HG03097 (cell line): ENCODE results near the gene C16orf46.

Experiments
- ATAC-seq: cut with Tn5 transposase; IDR thresholded peaks from one replicate; pipeline ENCODE4 v1.9.1; 2021; ENCODE audit not compliant: unreplicated experiment, low FRiP score

Gene C16orf46

DNA sequence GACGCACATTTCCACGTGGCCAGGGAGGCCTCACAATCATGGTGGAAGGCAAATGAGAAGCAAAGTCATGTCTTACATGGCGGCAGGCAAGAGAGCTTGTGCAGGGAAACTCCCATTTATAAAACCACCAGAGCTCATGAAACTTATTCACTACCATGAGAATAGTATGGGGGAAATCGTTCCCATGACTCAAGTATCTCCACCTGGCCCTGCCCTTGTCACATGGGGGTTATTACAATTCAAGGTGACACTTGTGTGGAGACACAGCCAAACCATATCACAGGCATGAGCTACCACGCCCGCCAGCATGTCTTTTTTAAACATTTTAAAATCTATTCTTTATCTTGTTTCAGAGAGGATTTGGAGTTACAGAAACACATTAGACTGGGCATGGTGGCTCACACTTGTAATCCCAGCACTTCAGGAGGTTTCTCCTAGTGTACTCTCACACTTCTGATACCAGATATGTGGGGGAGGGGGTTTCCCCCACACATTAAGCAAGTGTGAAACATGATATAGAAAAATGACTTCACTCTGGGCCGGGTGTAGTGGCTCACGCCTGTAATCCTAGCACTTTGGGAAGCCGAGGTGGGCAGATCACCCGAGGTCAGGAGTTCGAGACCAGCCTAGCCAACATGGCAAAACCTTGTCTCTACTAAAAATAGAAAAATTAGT lies 47.0 kb downstream of the C16orf46 start:
- no peak for ATAC-seq

DNA sequence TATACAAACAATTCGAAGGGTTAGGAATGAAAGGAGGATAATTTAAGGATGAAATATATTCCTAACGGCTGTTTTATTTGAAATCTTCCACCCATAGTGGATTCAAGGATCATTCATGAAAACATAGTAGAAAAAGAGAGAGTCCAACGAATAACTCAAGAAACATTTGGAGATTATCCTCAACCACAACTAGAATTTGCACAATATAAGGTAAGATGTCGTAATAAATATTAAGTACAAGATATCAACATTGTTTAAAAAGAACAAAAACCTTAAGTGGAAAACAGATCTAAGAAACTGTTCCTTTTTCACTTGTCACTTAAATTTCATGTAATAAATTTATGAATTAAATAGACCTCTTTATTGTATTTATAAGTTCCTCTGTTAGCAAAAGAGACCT lies 50.6 kb downstream of the C16orf46 start:
- ATAC-seq = no peak

DNA sequence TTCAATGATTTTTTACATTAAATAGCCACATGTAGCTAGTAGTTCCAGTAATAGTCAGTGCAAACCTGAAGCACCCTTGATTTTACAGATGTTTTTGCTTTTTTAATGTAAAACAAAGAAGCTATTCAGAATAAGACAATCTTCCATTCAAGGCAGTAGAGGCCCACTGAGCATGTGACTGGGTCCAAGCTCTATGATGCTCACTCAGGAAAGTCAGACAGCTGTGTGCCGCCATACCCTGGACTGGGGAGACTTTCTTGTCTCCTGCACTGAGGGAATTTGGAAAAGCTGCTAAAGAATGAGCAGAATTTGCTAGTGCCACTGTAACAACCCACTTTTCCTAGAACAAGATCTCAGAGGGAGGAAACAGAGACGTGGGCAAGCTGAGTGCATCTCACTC lies 58.5 kb downstream of the C16orf46 start:
- no peak for ATAC-seq

DNA sequence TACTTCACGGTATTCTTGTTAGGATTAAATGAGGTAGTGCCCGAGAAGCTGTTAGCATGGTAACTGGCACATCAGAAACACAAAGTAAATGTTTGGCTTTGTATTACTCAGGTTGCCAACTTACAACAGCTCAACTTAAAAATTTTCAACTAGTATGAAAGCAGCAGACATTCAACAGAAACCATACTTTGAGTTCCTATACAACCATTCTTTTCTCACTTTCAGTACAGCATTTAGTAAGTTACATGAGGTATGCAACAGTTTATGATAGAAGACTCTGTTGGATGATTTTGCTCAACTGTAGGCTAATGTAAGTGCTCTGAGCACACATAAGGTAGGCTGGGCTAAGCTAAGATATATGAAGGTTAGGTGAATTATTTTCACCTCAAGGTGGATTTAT lies 62.4 kb downstream of the C16orf46 start:
- no peak for ATAC-seq

DNA sequence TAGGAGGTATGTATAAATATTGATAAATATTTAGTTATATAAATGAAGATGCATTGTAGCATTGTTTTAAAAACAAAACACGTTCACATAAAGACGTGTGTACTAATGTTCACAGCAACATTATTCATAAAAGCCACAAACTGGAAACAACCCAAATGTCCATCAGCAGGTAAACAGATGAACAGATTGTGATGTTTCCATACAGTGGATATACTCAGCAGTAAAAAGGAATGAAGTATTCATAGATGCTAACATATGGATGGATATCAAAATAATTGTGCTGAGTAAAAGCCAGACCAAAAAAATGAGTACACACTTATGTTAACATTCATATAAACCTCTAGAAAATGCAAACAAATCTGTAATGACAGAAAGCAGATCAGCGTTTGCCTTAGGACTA lies 64.1 kb downstream of the C16orf46 start:
- ATAC-seq = no peak
